GM12878 (cell line): ENCODE results near the gene COX6B2. TPM values are rescaled to one million over a fixed set of nuclear protein-coding genes. Genes with fewer than 3 reads are reported as not detected.

ENCODE experiments used
- ATAC-seq: fragments of 200-7000 bp; cut with Tn5 transposase; 3 replicates; pipeline ENCODE4 v1.9.1; 2020; ENCODE audit warnings: mild to moderate bottlenecking, moderate library complexity
- BruUV-seq: library from RNA; stranded (reverse); fragments of 400-500 nt; replicated peaks from 2 replicates; lab custom pipeline; 2021; lab: Mats Ljungman, UMichigan
- CTCF ChIA-PET: fragments of 300-600 bp; sonication (Branson Sonifier 250); formaldehyde crosslinking; extraction: SDS; loops from one replicate; lab custom pipeline; 2021; ENCODE audit warnings: inconsistent platforms; lab: Yijun Ruan, JAX
- POLR2A ChIA-PET: fragments of 350-600 bp; formaldehyde crosslinking; extraction: SDS; loops from one replicate; lab custom pipeline; 2021; ENCODE audit warnings: inconsistent platforms; lab: Charles Lee
- RAD21 ChIA-PET: fragments of 300-600 bp; sonication (Branson Sonifier 250); formaldehyde crosslinking; loops from one replicate; lab custom pipeline; 2023; ENCODE audit warnings: antibody characterized with exemption; ENCODE audit not compliant: unreplicated experiment; lab: Charles Lee
- SMC1A ChIA-PET: fragments of 300-600 bp; sonication (Branson Sonifier 250); formaldehyde crosslinking; loops from one replicate; lab custom pipeline; 2023; ENCODE audit not compliant: unreplicated experiment, uncharacterized antibody; lab: Charles Lee
- DNase-seq: peaks from one replicate; pipeline ENCODE4 v3.0.0-alpha.2; 2011; ENCODE audit warnings: low read depth, low spot score
- FAIRE-seq: peaks from 3 replicates; lab custom pipeline; 2011; peaks lifted over from hg19 to GRCh38; lab: Jason Lieb, UNC
- H2AFZ ChIP-seq: 2 replicates; pipeline ENCODE4 v1.6.0; 2011; ENCODE audit warnings: low read depth, low read length, control low read depth; ENCODE audit not compliant: control insufficient read depth
- H3K27ac ChIP-seq: 2 replicates; pipeline ENCODE4 v1.5.1; 2011; ENCODE audit warnings: control low read depth; ENCODE audit not compliant: control insufficient read depth, insufficient read depth
- H3K27me3 ChIP-seq, 2 experiments: replicated peaks in 1 of 2; 2 replicates each; pipeline versions ENCODE4 v1.6.0 to v1.6.1; 2011; ENCODE audit warnings: low read length in 1 of 2; ENCODE audit not compliant: control insufficient read depth in 2 of 2, insufficient read depth in 2 of 2
- H3K36me3 ChIP-seq, 2 experiments: 2 replicates each; pipeline ENCODE4 v1.5.1; 2011; ENCODE audit warnings: low read length in 1 of 2; ENCODE audit not compliant: control insufficient read depth in 2 of 2, insufficient read depth in 2 of 2
- H3K4me1 ChIP-seq: 2 replicates; pipeline ENCODE4 v1.6.1; 2011; ENCODE audit warnings: mild to moderate bottlenecking, low read length, moderate library complexity, mixed read lengths; ENCODE audit not compliant: control insufficient read depth, insufficient read depth
- H3K4me2 ChIP-seq: 2 replicates; pipeline ENCODE4 v1.6.0; 2011; ENCODE audit warnings: control low read depth; ENCODE audit not compliant: control insufficient read depth, insufficient read depth
- H3K4me3 ChIP-seq: fragments of 200-600 bp; sonication (generic); 2 replicates; pipeline ENCODE4 v1.5.1; 2016
- H3K79me2 ChIP-seq: 2 replicates; pipeline ENCODE4 v1.6.0; 2011; ENCODE audit warnings: low read length; ENCODE audit not compliant: control insufficient read depth, insufficient read depth
- H3K9ac ChIP-seq: 2 replicates; pipeline ENCODE4 v1.8.0; 2011; ENCODE audit warnings: low read length, control low read depth, mixed read lengths; ENCODE audit not compliant: control insufficient read depth, insufficient read depth
- H3K9me3 ChIP-seq: replicated peaks from 3 replicates; pipeline ENCODE4 v1.5.1; 2011; ENCODE audit warnings: mild to moderate bottlenecking, low read length; ENCODE audit not compliant: control insufficient read depth, insufficient read depth
- H4K20me1 ChIP-seq: 2 replicates; pipeline ENCODE4 v1.6.0; 2011; ENCODE audit not compliant: control insufficient read depth, insufficient read depth
- HDAC6 ChIP-seq: fragments of 200-600 bp; sonication (generic); IDR thresholded peaks from one replicate; pipeline ENCODE4 v1.8.0; 2017; ENCODE audit warnings: antibody characterized with exemption; ENCODE audit not compliant: unreplicated experiment
- KAT2A ChIP-seq: conservative IDR thresholded peaks from 2 replicates; pipeline ENCODE4 v1.6.1; 2011; ENCODE audit warnings: low read depth, low read length; ENCODE audit not compliant: control insufficient read depth
- MEF2B ChIP-seq: fragments of 450-650 bp; IDR thresholded peaks from 2 replicates; pipeline ENCODE4 v1.6.1; 2018; ENCODE audit warnings: mild to moderate bottlenecking, moderate library complexity; ENCODE audit not compliant: partially characterized antibody, poor library complexity, severe bottlenecking
- MTA3 ChIP-seq: IDR thresholded peaks from 2 replicates; pipeline ENCODE4 v1.6.1; 2012; ENCODE audit warnings: low read length, inconsistent platforms, borderline replicate concordance
- NFYB ChIP-seq: IDR thresholded peaks from 2 replicates; pipeline ENCODE4 v1.6.1; 2011; ENCODE audit warnings: low read depth, mild to moderate bottlenecking, low read length, improper control_type of control experiment, moderate library complexity; ENCODE audit not compliant: insufficient read depth
- NR2C1 ChIP-seq: fragments of 450-650 bp; IDR thresholded peaks from 2 replicates; pipeline ENCODE4 v1.6.1; 2017; ENCODE audit warnings: antibody characterized with exemption, mild to moderate bottlenecking, moderate library complexity
- POLR2A ChIP-seq: IDR thresholded peaks from 2 replicates; pipeline ENCODE4 v1.6.1; 2011; ENCODE audit warnings: low read depth, mild to moderate bottlenecking, low read length
- RAD21 ChIP-seq: IDR thresholded peaks from 2 replicates; pipeline ENCODE4 v1.6.1; 2011; ENCODE audit warnings: mild to moderate bottlenecking, low read depth, low read length, moderate library complexity; ENCODE audit not compliant: insufficient read depth
- RAD51 ChIP-seq: fragments of 450-650 bp; IDR thresholded peaks from 2 replicates; pipeline ENCODE4 v1.6.1; 2016; ENCODE audit warnings: moderate library complexity, mild to moderate bottlenecking, inconsistent platforms
- SIN3A ChIP-seq: IDR thresholded peaks from 2 replicates; pipeline ENCODE4 v1.6.1; 2012; ENCODE audit warnings: low read depth, low read length, improper control_type of control experiment
- WGBS: methylation state at CpG from one replicate; pipeline ENCODE4 v1.1.6; 2016; ENCODE audit warnings: low lambda C conversion rate; ENCODE audit not compliant: insufficient replicate concordance, insufficient coverage; ENCODE audit errors: missing lambda C conversion rate; 5-methylcytosine and 5-hydroxymethylcytosine counted together
- in situ Hi-C: fragments of 300-500 bp; cut with MboI; formaldehyde crosslinking; loops from 9 replicates; pipeline ENCODE4 v1.14.3; 2018; ENCODE audit warnings: mixed read lengths
- intact Hi-C: fragments of 100-400 bp; cut with micrococcal nuclease; formaldehyde crosslinking; loops from one replicate; pipeline ENCODE4 v1.14.2; 2022; ENCODE audit not compliant: unreplicated experiment
- polyA plus RNA-seq, 11 experiments: library from polyadenylated mRNA; depleted of rRNA in 4 of 11; unstranded in 6 of 11; stranded (reverse) in 5 of 11; fragments of >200 nt; fragmentation: Nextera tagmentation in 4 of 11; fragmentation: Illumina TruSeq in 1 of 11; extraction: Ambion mirVana in 4 of 11; extraction: Trizol in 1 of 11; gene quantifications; 1 replicate in 1 of 11; 2 replicates in 10 of 11; pipeline versions ENCODE4 v1.2.1 to v1.2.3, GENCODE V29; 2011 to 2016; ENCODE audit warnings: inconsistent platforms in 2 of 11, missing spikeins in 2 of 11, low read depth in 1 of 11
- total RNA-seq, 4 experiments: library from RNA; depleted of rRNA in 3 of 4; stranded (reverse); fragments of >200 nt in 3 of 4; fragmentation: Illumina TruSeq in 1 of 4; extraction: Trizol in 1 of 4; gene quantifications; 2 replicates each; pipeline versions ENCODE4 v1.2.1 to v1.2.3, GENCODE V29; 2013 to 2021

Gene COX6B2
- total and polyA plus RNA-seq, 10 of the 15 experiments (the other 5 are each of a cell fraction or from before 2014, with no cell fraction given) = 0.05 to 0.08 (median 0.07) TPM; not detected in 6

DNA sequence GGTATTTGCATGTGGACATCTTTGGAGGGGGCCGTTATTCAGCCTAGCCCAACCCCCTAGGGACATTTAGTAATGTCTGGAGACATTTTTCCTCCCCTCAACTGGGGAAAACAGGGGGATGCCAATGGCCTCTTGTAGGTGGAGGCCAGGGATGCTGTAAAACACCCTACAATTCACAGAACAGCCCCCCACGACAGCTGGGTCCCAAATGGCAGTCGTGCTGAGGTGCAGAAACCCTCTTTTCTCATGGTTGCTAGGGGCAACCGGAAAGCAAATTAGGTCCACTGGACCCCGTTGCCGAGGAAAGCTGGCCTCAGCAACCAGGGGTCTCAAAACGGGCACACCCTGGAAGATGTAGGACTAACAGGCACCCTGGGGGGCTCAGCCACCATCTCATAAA is 44.0 kb downstream of the COX6B2 start:
- ChIA-PET CTCF (interaction anchor here (3.4 kb wide), 1 partner anchor 8 kb away, joined by 16 read pairs; no protein-coding TSS in a partner anchor), SMC1A (no interaction called here), POLR2A (no interaction called here), RAD21 (no interaction called here)
- no TSS peak for BruUV-seq
- H3K4me2 ChIP-seq = no peak overlapping the region
- no peaks in the 10 kb centered on the region for H3K79me2 ChIP-seq
- WGBS = 24% methylated on average over 7 of the region's 7 CpGs
- H3K9me3 ChIP-seq = no peaks in the 10 kb centered on the region
- no peak for TF ChIP-seq HDAC6
- TF ChIP-seq MTA3 = no peak
- no peak for TF ChIP-seq RAD51
- no peak for TF ChIP-seq MEF2B
- TF ChIP-seq NFYB = no peak
- no peak for TF ChIP-seq KAT2A
- TF ChIP-seq NR2C1 = no peak
- no peak for TF ChIP-seq SIN3A
- no peak for TF ChIP-seq RAD21
- TF ChIP-seq POLR2A = no peak
- in situ Hi-C loops (no loop called here), intact Hi-C loops (no loop called here)
- no peak overlapping the region for H3K9ac ChIP-seq
- H3K4me3 ChIP-seq = no peak overlapping the region
- H4K20me1 ChIP-seq = no peaks in the 10 kb centered on the region; the same call in 1 of the 2 replicates
- H3K36me3 ChIP-seq = no peaks in the 10 kb centered on the region
- DNase-seq (no peak), ATAC-seq (no peak), FAIRE-seq (no peak)
- no peak overlapping the region for H2AFZ ChIP-seq
- H3K27me3 ChIP-seq = no peaks in the 10 kb centered on the region
- H3K27ac ChIP-seq = no peak overlapping the region
- no peaks in the 10 kb centered on the region for H3K4me1 ChIP-seq
